GM12878 (cell line): Measurements from ENCODE around the gene MAD1L1. TPM values are rescaled to one million over a fixed set of nuclear protein-coding genes. Genes with fewer than 3 reads are reported as not detected.

Experiments
- ATAC-seq: fragments of 200-7000 bp; cut with Tn5 transposase; 3 replicates; pipeline ENCODE4 v1.9.1; 2020; ENCODE audit warnings: mild to moderate bottlenecking, moderate library complexity
- BruUV-seq: library from RNA; stranded (reverse); fragments of 400-500 nt; replicated peaks from 2 replicates; lab custom pipeline; 2021; lab: Mats Ljungman, UMichigan
- CTCF ChIA-PET: fragments of 300-600 bp; sonication (Branson Sonifier 250); formaldehyde crosslinking; extraction: SDS; loops from one replicate; lab custom pipeline; 2021; ENCODE audit warnings: inconsistent platforms; lab: Yijun Ruan, JAX
- POLR2A ChIA-PET: fragments of 350-600 bp; formaldehyde crosslinking; extraction: SDS; loops from one replicate; lab custom pipeline; 2021; ENCODE audit warnings: inconsistent platforms; lab: Charles Lee
- RAD21 ChIA-PET: fragments of 300-600 bp; sonication (Branson Sonifier 250); formaldehyde crosslinking; loops from one replicate; lab custom pipeline; 2023; ENCODE audit warnings: antibody characterized with exemption; ENCODE audit not compliant: unreplicated experiment; lab: Charles Lee
- SMC1A ChIA-PET: fragments of 300-600 bp; sonication (Branson Sonifier 250); formaldehyde crosslinking; loops from one replicate; lab custom pipeline; 2023; ENCODE audit not compliant: unreplicated experiment, uncharacterized antibody; lab: Charles Lee
- DNase-seq: peaks from one replicate; pipeline ENCODE4 v3.0.0-alpha.2; 2011; ENCODE audit warnings: low read depth, low spot score
- FAIRE-seq: peaks from 3 replicates; lab custom pipeline; 2011; peaks lifted over from hg19 to GRCh38; lab: Jason Lieb, UNC
- H2AFZ ChIP-seq: 2 replicates; pipeline ENCODE4 v1.6.0; 2011; ENCODE audit warnings: low read depth, low read length, control low read depth; ENCODE audit not compliant: control insufficient read depth
- H3K27ac ChIP-seq: 2 replicates; pipeline ENCODE4 v1.5.1; 2011; ENCODE audit warnings: control low read depth; ENCODE audit not compliant: control insufficient read depth, insufficient read depth
- H3K27me3 ChIP-seq, 2 experiments: replicated peaks in 1 of 2; 2 replicates each; pipeline versions ENCODE4 v1.6.0 to v1.6.1; 2011; ENCODE audit warnings: low read length in 1 of 2; ENCODE audit not compliant: control insufficient read depth in 2 of 2, insufficient read depth in 2 of 2
- H3K36me3 ChIP-seq, 2 experiments: 2 replicates each; pipeline ENCODE4 v1.5.1; 2011; ENCODE audit warnings: low read length in 1 of 2; ENCODE audit not compliant: control insufficient read depth in 2 of 2, insufficient read depth in 2 of 2
- H3K4me1 ChIP-seq: 2 replicates; pipeline ENCODE4 v1.6.1; 2011; ENCODE audit warnings: mild to moderate bottlenecking, low read length, moderate library complexity, mixed read lengths; ENCODE audit not compliant: control insufficient read depth, insufficient read depth
- H3K4me2 ChIP-seq: 2 replicates; pipeline ENCODE4 v1.6.0; 2011; ENCODE audit warnings: control low read depth; ENCODE audit not compliant: control insufficient read depth, insufficient read depth
- H3K4me3 ChIP-seq: fragments of 200-600 bp; sonication (generic); 2 replicates; pipeline ENCODE4 v1.5.1; 2016
- H3K79me2 ChIP-seq: 2 replicates; pipeline ENCODE4 v1.6.0; 2011; ENCODE audit warnings: low read length; ENCODE audit not compliant: control insufficient read depth, insufficient read depth
- H3K9ac ChIP-seq: 2 replicates; pipeline ENCODE4 v1.8.0; 2011; ENCODE audit warnings: low read length, control low read depth, mixed read lengths; ENCODE audit not compliant: control insufficient read depth, insufficient read depth
- H3K9me3 ChIP-seq: replicated peaks from 3 replicates; pipeline ENCODE4 v1.5.1; 2011; ENCODE audit warnings: mild to moderate bottlenecking, low read length; ENCODE audit not compliant: control insufficient read depth, insufficient read depth
- H4K20me1 ChIP-seq: 2 replicates; pipeline ENCODE4 v1.6.0; 2011; ENCODE audit not compliant: control insufficient read depth, insufficient read depth
- BMI1 ChIP-seq: fragments of 450-650 bp; IDR thresholded peaks from 2 replicates; pipeline ENCODE4 v1.6.1; 2016; ENCODE audit warnings: mild to moderate bottlenecking, moderate library complexity, borderline replicate concordance
- JUND ChIP-seq: IDR thresholded peaks from 2 replicates; pipeline ENCODE4 v1.6.1; 2012; ENCODE audit warnings: low read depth, mild to moderate bottlenecking, low read length, improper control_type of control experiment, moderate library complexity
- SMAD5 ChIP-seq: IDR thresholded peaks from 2 replicates; pipeline ENCODE4 v1.6.1; 2016; ENCODE audit warnings: antibody characterized with exemption, low read depth
- TBL1XR1 ChIP-seq: IDR thresholded peaks from 2 replicates; pipeline ENCODE4 v1.6.1; 2012; ENCODE audit warnings: low read depth, low read length, improper control_type of control experiment
- WGBS: methylation state at CpG from one replicate; pipeline ENCODE4 v1.1.6; 2016; ENCODE audit warnings: low lambda C conversion rate; ENCODE audit not compliant: insufficient replicate concordance, insufficient coverage; ENCODE audit errors: missing lambda C conversion rate; 5-methylcytosine and 5-hydroxymethylcytosine counted together
- in situ Hi-C: fragments of 300-500 bp; cut with MboI; formaldehyde crosslinking; loops from 9 replicates; pipeline ENCODE4 v1.14.3; 2018; ENCODE audit warnings: mixed read lengths
- intact Hi-C: fragments of 100-400 bp; cut with micrococcal nuclease; formaldehyde crosslinking; loops from one replicate; pipeline ENCODE4 v1.14.2; 2022; ENCODE audit not compliant: unreplicated experiment
- polyA plus RNA-seq, 11 experiments: library from polyadenylated mRNA; depleted of rRNA in 4 of 11; unstranded in 6 of 11; stranded (reverse) in 5 of 11; fragments of >200 nt; fragmentation: Nextera tagmentation in 4 of 11; fragmentation: Illumina TruSeq in 1 of 11; extraction: Ambion mirVana in 4 of 11; extraction: Trizol in 1 of 11; gene quantifications; 1 replicate in 1 of 11; 2 replicates in 10 of 11; pipeline versions ENCODE4 v1.2.1 to v1.2.3, GENCODE V29; 2011 to 2016; ENCODE audit warnings: inconsistent platforms in 2 of 11, missing spikeins in 2 of 11, low read depth in 1 of 11
- total RNA-seq, 4 experiments: library from RNA; depleted of rRNA in 3 of 4; stranded (reverse); fragments of >200 nt in 3 of 4; fragmentation: Illumina TruSeq in 1 of 4; extraction: Trizol in 1 of 4; gene quantifications; 2 replicates each; pipeline versions ENCODE4 v1.2.1 to v1.2.3, GENCODE V29; 2013 to 2021

Gene MAD1L1
- total and polyA plus RNA-seq, 10 of the 15 experiments (the other 5 are each of a cell fraction or from before 2014, with no cell fraction given) = 2.2 to 76.8 (median 38.3) TPM

- Histone ChIP-seq H3K27ac (no peak overlapping the region), H3K36me3 (peaks cover 0 to 2% of the 10 kb centered on the region in 2 experiments; a peak in 1 of 4 replicates), H3K4me3 (no peak overlapping the region), H3K27me3 (no peaks in the 10 kb centered on the region), H3K4me2 (no peak overlapping the region), H2AFZ (no peak overlapping the region), H3K9me3 (no peaks in the 10 kb centered on the region), H3K9ac (no peak overlapping the region), H3K4me1 (no peaks in the 10 kb centered on the region), H4K20me1 (peaks cover 1% of the 10 kb centered on the region; the same call in 1 of the 2 replicates), H3K79me2 (no peaks in the 10 kb centered on the region)
- ChIA-PET RAD21 (no interaction called here), POLR2A (no interaction called here), SMC1A (no interaction called here), CTCF (no interaction called here)
- 96% methylated on average over 13 of the region's 13 CpGs for WGBS
- BruUV-seq = no TSS peak
- no peak for TF ChIP-seq TBL1XR1
- no peak for TF ChIP-seq SMAD5
- TF ChIP-seq BMI1 = no peak
- ATAC-seq (no peak), DNase-seq (no peak), FAIRE-seq (no peak)
- in situ Hi-C loops = no loop called here
- intact Hi-C loops = no loop called here
Measured at GRCh38 chr7:2052657-2053048, 180.1 kb downstream of the MAD1L1 start.

GRCh38 chr7:2051707-2052656, 180.8 kb downstream of the MAD1L1 start:
- H3K9me3 ChIP-seq = no peaks in the 10 kb centered on the region
- no peak overlapping the region for H3K9ac ChIP-seq
- ChIA-PET SMC1A (no interaction called here), POLR2A (no interaction called here), CTCF (no interaction called here), RAD21 (no interaction called here)
- no peaks in the 10 kb centered on the region for H3K79me2 ChIP-seq
- no peak for ATAC-seq
- BruUV-seq = no TSS peak
- intact Hi-C loops = no loop called here
- H3K27ac ChIP-seq = no peak overlapping the region
- TF ChIP-seq JUND = no peak
- DNase-seq = no peak
- in situ Hi-C loops = no loop called here
- H3K36me3 ChIP-seq = peaks cover 0 to 2% of the 10 kb centered on the region in 2 experiments; a peak in 1 of 4 replicates
- no peak for FAIRE-seq
- H3K4me3 ChIP-seq = no peak overlapping the region
- 94% methylated on average over 29 of the region's 30 CpGs for WGBS
- no peaks in the 10 kb centered on the region for H3K27me3 ChIP-seq
- H2AFZ ChIP-seq = no peak overlapping the region
- peaks cover 4% of the 10 kb centered on the region; the same call in 1 of the 2 replicates for H4K20me1 ChIP-seq
- no peak overlapping the region for H3K4me2 ChIP-seq
- no peaks in the 10 kb centered on the region for H3K4me1 ChIP-seq
